Calu3 (cell line): ENCODE measurements around the gene CIAO2B. TPM values are rescaled to one million over a fixed set of nuclear protein-coding genes. Genes with fewer than 3 reads are reported as not detected.
A peak's percentile ranks its signal among the peaks of the same experiment; 100 is the strongest.

Experiments used
- Bru-seq: library from RNA; stranded (reverse); fragments of 400-500 nt; gene quantifications from one replicate; lab custom pipeline; 2021; lab: Mats Ljungman, UMichigan
- BruChase-seq, 2 experiments: library from RNA; stranded (reverse); fragments of 400-500 nt; gene quantifications; one replicate each; lab custom pipeline; 2021; lab: Mats Ljungman, UMichigan
- BruUV-seq: library from RNA; stranded (reverse); fragments of 400-500 nt; replicated peaks from 2 replicates; lab custom pipeline; 2021; lab: Mats Ljungman, UMichigan
- CTCF ChIA-PET: fragments of 300-600 bp; sonication (Branson Sonifier 250); formaldehyde crosslinking; loops from one replicate; lab custom pipeline; 2022; ENCODE audit warnings: antibody characterized with exemption; lab: Charles Lee
- DNase-seq: peaks from one replicate; pipeline ENCODE4 v3.0.0; 2022
- H3K27ac Mint-ChIP-seq: one replicate; pipeline ENCODE4 v1.8.0; 2022; ENCODE audit warnings: mixed read lengths; ENCODE audit not compliant: unreplicated experiment
- H3K27me3 Mint-ChIP-seq: one replicate; pipeline ENCODE4 v1.8.0; 2022; ENCODE audit warnings: mixed read lengths; ENCODE audit not compliant: unreplicated experiment
- H3K36me3 Mint-ChIP-seq: one replicate; pipeline ENCODE4 v1.8.0; 2022; ENCODE audit warnings: mild to moderate bottlenecking, moderate library complexity, mixed read lengths; ENCODE audit not compliant: insufficient read depth, unreplicated experiment
- H3K4me1 Mint-ChIP-seq: one replicate; pipeline ENCODE4 v1.8.0; 2022; ENCODE audit warnings: mild to moderate bottlenecking, low read depth, mixed read lengths; ENCODE audit not compliant: unreplicated experiment
- H3K4me3 Mint-ChIP-seq: one replicate; pipeline ENCODE4 v1.8.0; 2022; ENCODE audit warnings: mild to moderate bottlenecking, low read depth, moderate library complexity, mixed read lengths; ENCODE audit not compliant: unreplicated experiment
- H3K9me3 Mint-ChIP-seq: one replicate; pipeline ENCODE4 v1.8.0; 2022; ENCODE audit warnings: low read depth, mixed read lengths; ENCODE audit not compliant: unreplicated experiment
- intact Hi-C: fragments of 100-400 bp; cut with micrococcal nuclease; formaldehyde crosslinking; loops from one replicate; pipeline ENCODE4 v1.10.0; 2022; ENCODE audit not compliant: unreplicated experiment
- long read RNA-seq: library from polyadenylated mRNA; stranded (forward); transcript quantifications from one replicate; pipeline ENCODE4 v2.0.0, GENCODE V29; 2022
- total RNA-seq: library from RNA; stranded (reverse); gene quantifications from 2 replicates; pipeline ENCODE4 v1.2.3, GENCODE V29; 2022
- TF ChIP-seq, protein P1 (sequence below): fragments of 200-600 bp; IDR thresholded peaks from one replicate; pipeline ENCODE4 v1.8.0; 2022; ENCODE audit warnings: antibody characterized with exemption; ENCODE audit not compliant: unreplicated experiment

Gene CIAO2B
- 121 and 126 TPM in 2 replicates for total RNA-seq
- Bru-seq, nascent RNA, result percentile 72 among the genes with signal in this experiment
- percentile 91 among the genes with signal in this experiment for BruChase-seq, experiment 1, labeled RNA remaining after a 6-hour chase
- percentile 78 among the genes with signal in this experiment for BruChase-seq, experiment 2, labeled RNA remaining after a 2-hour chase
- long read RNA-seq, transcript CIAO2B-201 (5 exons, 676 nt), result major isoform, 304 of 326 reads
- long read RNA-seq, transcript CIAO2B-203 (4 exons, 718 nt), result minor isoform, 14 of 326 reads
- long read RNA-seq, partial matches to known transcripts, result 4 of 326 reads
- long read RNA-seq, other reads (novel, unspliced or antisense), result 3 of 326 reads

DNA sequence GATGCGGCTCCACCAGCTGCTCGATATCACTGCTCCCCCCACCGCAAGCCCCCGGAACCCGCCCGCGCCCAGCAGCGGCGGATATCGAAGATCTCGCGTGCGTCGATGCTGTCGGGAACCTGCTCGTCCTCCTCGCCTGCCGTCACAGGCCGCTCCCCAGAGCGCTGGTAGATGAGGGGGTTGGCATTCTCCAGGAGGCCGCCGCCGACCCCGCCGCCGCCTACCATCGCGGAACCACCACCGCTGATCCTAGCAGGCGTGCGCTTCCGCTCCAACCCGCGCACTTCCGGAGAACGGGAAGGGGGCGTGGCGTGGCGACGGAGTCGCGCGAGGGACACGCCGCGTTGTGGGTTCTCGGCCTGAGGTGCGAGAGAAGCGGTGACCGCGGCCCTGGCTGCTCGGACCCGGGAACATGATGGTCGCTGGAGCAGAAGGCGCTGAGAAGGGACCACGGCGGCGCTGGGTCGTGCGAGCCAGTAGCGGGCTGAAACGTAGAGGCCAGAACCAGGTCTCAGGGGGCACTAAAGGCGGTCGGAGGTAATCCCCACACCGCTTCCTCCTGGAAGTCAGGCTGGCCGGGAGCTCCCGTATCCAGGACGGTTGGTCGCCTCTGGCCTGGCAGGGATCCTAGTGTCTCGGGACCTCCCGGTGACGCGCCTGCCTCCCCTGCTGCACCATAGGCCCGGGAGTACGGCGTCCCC, at the start of gene CIAO2B:
Gene CIAO2B (minus strand): TSS at position 265 of the 701 bp plus-strand sequence. CDS start 38 bp downstream, at position 227.
- DNase-seq, result peak; percentile 94
- CTCF ChIA-PET, result no interaction called here
- Mint-ChIP-seq H3K27me3 (no peaks in the 10 kb centered on the region), H3K9me3 (no peaks in the 10 kb centered on the region), H3K4me3 (peak within 1 kb of the TSS; percentile 92), H3K4me1 (peaks cover 54% of the 10 kb centered on the region), H3K36me3 (peaks cover 52% of the 10 kb centered on the region), H3K27ac (peak within 1 kb of the TSS; percentile 74)
- TF ChIP-seq, protein P1, sequence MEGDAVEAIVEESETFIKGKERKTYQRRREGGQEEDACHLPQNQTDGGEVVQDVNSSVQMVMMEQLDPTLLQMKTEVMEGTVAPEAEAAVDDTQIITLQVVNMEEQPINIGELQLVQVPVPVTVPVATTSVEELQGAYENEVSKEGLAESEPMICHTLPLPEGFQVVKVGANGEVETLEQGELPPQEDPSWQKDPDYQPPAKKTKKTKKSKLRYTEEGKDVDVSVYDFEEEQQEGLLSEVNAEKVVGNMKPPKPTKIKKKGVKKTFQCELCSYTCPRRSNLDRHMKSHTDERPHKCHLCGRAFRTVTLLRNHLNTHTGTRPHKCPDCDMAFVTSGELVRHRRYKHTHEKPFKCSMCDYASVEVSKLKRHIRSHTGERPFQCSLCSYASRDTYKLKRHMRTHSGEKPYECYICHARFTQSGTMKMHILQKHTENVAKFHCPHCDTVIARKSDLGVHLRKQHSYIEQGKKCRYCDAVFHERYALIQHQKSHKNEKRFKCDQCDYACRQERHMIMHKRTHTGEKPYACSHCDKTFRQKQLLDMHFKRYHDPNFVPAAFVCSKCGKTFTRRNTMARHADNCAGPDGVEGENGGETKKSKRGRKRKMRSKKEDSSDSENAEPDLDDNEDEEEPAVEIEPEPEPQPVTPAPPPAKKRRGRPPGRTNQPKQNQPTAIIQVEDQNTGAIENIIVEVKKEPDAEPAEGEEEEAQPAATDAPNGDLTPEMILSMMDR, result no peak
- BruUV-seq, result no TSS peak
- intact Hi-C loops, result no loop called here

DNA sequence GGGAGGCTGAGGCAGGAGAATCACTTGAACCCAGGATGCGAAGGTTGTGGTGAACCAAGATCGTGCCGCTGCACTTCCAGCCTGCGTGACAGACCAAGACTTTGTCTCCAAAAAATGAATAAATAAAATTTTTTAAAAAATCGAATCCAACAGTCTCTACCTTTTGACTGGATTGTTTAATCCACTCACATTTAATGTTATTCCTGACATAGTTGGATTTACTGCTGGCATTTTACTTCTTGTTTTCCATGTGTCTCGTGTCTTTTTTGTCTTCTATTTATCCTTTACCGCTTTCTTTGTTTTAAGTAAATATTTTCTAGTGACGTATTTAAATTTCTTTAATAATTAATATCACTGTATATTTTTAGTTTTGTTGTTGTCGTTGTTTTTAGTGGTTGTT, 48.8 kb upstream of the CIAO2B start:
- intact Hi-C loops, result no loop called here
- Mint-ChIP-seq H3K27ac (no peak overlapping the region), H3K36me3 (no peaks in the 10 kb centered on the region), H3K4me1 (no peaks in the 10 kb centered on the region), H3K4me3 (no peak overlapping the region), H3K9me3 (no peaks in the 10 kb centered on the region), H3K27me3 (no peaks in the 10 kb centered on the region)
- BruUV-seq, result no TSS peak
- DNase-seq, result no peak
- TF ChIP-seq, protein P1, result no peak
- CTCF ChIA-PET, result no interaction called here

DNA sequence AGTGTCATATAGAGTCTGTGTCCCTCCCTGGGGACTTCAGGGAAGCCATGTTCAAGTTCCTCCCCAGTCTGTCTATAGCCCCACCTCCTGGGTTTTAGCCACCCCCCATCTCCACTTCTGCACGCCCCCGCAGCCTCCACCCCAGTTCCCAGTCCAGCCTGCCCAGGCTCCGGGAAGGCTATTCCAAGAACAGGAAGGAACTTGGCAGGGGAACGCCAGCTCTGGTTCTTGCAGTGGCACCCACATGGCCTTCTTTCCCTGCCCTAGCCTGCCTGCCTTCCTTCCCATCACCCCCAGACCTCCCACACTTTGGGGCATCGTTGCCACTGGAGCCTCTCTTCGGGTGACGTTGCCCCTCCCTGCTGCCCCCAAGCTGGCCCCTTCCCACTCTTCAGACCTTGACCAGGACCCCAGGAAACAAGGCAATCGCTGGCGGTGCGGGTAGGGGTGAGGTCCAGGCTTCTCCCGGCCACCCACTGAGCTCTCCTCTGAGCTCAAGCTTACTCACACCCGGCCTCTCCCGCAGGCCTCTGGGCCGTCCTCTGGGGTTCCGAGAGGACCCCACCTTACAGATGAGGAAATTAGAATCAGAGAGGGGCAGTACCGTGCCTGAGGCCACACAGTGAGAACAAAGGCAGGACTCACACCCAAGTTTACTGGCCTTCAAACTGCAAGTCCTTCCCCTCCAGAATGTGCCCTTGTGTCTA, 45.0 kb upstream of the CIAO2B start:
- CTCF ChIA-PET, result no interaction called here
- Mint-ChIP-seq H3K27ac (no peak overlapping the region), H3K36me3 (no peaks in the 10 kb centered on the region), H3K4me1 (no peaks in the 10 kb centered on the region), H3K4me3 (no peak overlapping the region), H3K9me3 (no peaks in the 10 kb centered on the region), H3K27me3 (peaks cover 24% of the 10 kb centered on the region)
- intact Hi-C loops, result loop anchor here (5.0 kb wide), 2 partner anchors 38 to 173 kb away; partner anchors contain the start of gene B3GNT9
- no peak for DNase-seq
- TF ChIP-seq, protein P1, result no peak
- BruUV-seq, result no TSS peak

DNA sequence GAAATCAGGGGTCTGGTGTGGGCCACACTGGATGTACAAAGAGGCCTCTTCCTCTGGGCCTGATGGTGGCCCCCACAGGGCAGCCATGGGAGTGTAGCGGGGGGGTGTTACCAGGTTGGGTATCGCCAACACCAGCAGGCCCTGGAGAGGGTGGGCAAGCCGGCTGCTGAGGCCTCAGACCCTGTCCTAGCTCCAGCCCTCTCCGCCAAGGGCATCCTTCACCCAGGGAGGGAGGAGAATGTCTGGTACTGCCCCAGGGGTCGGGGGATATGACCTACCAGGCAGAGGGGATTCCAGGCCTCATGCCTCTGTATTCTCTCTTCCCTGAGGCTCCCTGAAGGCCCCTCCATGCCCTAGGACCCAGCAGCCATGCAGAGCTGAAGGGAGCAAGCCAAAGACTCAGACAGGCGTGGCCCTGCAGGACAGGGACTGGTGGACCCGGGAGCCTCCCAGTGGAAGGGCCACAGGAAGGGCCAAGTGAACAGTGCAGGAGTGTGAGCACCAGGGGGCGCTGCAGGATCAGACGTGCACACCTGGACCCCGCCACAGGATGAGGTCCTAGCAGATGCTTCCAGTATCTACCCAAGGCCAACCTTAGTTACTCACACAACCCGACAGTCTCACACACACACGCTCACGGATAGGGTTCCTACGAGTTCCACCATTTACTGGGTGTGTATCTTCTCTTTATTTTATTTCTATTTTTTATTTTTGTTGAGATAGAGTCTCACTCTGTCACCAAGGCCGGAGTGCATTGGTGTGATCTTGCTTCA, 43.3 kb upstream of the CIAO2B start:
- no peak overlapping the region for H3K27ac Mint-ChIP-seq
- peaks cover 32% of the 10 kb centered on the region for H3K27me3 Mint-ChIP-seq
- H3K4me1 Mint-ChIP-seq, result no peaks in the 10 kb centered on the region
- peak; percentile 94 for DNase-seq
- TF ChIP-seq, protein P1, result peak; percentile 95
- no peaks in the 10 kb centered on the region for H3K36me3 Mint-ChIP-seq
- intact Hi-C loops, result loop anchor here (1.0 to 5.0 kb wide), 4 partner anchors 40 to 208 kb away; partner anchors contain the start of gene B3GNT9
- CTCF ChIA-PET, result no interaction called here
- BruUV-seq, result no TSS peak
- H3K4me3 Mint-ChIP-seq, result no peak overlapping the region
- no peaks in the 10 kb centered on the region for H3K9me3 Mint-ChIP-seq
